DOHH2 (cell line): ENCODE measurements around the gene CCDC126.

Experiments
- H3F3A ChIP-seq: fragments of 200-600 bp; sonication (generic), shearing (Covaris generic); 2 replicates; pipeline ENCODE4 v1.6.0; 2016; ENCODE audit warnings: antibody characterized with exemption, mild to moderate bottlenecking; ENCODE audit not compliant: control insufficient read depth, insufficient read depth
- H3K27ac ChIP-seq: fragments of 200-600 bp; sonication (generic); 2 replicates; pipeline ENCODE4 v1.5.1; 2014; ENCODE audit warnings: low read depth, mild to moderate bottlenecking, low read length, moderate library complexity
- H3K27me3 ChIP-seq: fragments of 200-600 bp; sonication (generic); 2 replicates; pipeline ENCODE4 v1.6.1; 2014; ENCODE audit warnings: mild to moderate bottlenecking, low read length, mixed read lengths; ENCODE audit not compliant: control insufficient read depth
- H3K36me3 ChIP-seq: fragments of 200-600 bp; sonication (generic); 2 replicates; pipeline ENCODE4 v1.6.1; 2014; ENCODE audit warnings: mild to moderate bottlenecking, low read length, moderate library complexity, mixed read lengths; ENCODE audit not compliant: control insufficient read depth
- H3K4me1 ChIP-seq: fragments of 200-600 bp; sonication (generic); 2 replicates; pipeline ENCODE4 v1.6.1; 2014; ENCODE audit warnings: mild to moderate bottlenecking, low read length, mixed read lengths; ENCODE audit not compliant: control insufficient read depth
- H3K4me2 ChIP-seq: fragments of 200-600 bp; sonication (generic); 2 replicates; pipeline ENCODE4 v1.6.0; 2014; ENCODE audit warnings: mild to moderate bottlenecking, low read length, moderate library complexity
- H3K4me3 ChIP-seq: fragments of 200-600 bp; sonication (generic); 2 replicates; pipeline ENCODE4 v1.5.1; 2014; ENCODE audit warnings: mild to moderate bottlenecking, low read length, mixed read lengths
- H3K79me2 ChIP-seq: fragments of 200-600 bp; sonication (generic); 2 replicates; pipeline ENCODE4 v1.6.1; 2014; ENCODE audit warnings: mild to moderate bottlenecking, low read length, mixed read lengths; ENCODE audit not compliant: control insufficient read depth
- H3K9me2 ChIP-seq: fragments of 200-600 bp; sonication (generic); replicated peaks from 2 replicates; pipeline ENCODE4 v1.6.1; 2014; ENCODE audit warnings: mild to moderate bottlenecking, low read length, mixed read lengths; ENCODE audit not compliant: control insufficient read depth
- H3K9me3 ChIP-seq: fragments of 200-600 bp; sonication (generic); 2 replicates; pipeline ENCODE4 v1.6.1; 2014; ENCODE audit warnings: antibody characterized with exemption, low read length, mixed read lengths; ENCODE audit not compliant: control insufficient read depth, insufficient read depth
- H4K20me1 ChIP-seq: fragments of 200-600 bp; sonication (generic); 2 replicates; pipeline ENCODE4 v1.6.0; 2014; ENCODE audit warnings: low read depth, mild to moderate bottlenecking, antibody characterized with exemption, low read length, moderate library complexity; ENCODE audit not compliant: control insufficient read depth, insufficient read depth
- EZH2phosphoT487 ChIP-seq: fragments of 200-600 bp; sonication (generic); IDR thresholded peaks from 2 replicates; pipeline ENCODE4 v1.6.1; 2017; ENCODE audit warnings: borderline replicate concordance, mild to moderate bottlenecking, antibody characterized with exemption, low read length, moderate library complexity, mixed read lengths
- TF ChIP-seq, protein P1 (sequence below): fragments of 200-600 bp; sonication (generic); IDR thresholded peaks from one replicate; pipeline ENCODE4 v1.5.1; 2014; ENCODE audit warnings: antibody characterized with exemption, mild to moderate bottlenecking, low read depth, low read length; ENCODE audit not compliant: poor library complexity, severe bottlenecking

Gene CCDC126

DNA sequence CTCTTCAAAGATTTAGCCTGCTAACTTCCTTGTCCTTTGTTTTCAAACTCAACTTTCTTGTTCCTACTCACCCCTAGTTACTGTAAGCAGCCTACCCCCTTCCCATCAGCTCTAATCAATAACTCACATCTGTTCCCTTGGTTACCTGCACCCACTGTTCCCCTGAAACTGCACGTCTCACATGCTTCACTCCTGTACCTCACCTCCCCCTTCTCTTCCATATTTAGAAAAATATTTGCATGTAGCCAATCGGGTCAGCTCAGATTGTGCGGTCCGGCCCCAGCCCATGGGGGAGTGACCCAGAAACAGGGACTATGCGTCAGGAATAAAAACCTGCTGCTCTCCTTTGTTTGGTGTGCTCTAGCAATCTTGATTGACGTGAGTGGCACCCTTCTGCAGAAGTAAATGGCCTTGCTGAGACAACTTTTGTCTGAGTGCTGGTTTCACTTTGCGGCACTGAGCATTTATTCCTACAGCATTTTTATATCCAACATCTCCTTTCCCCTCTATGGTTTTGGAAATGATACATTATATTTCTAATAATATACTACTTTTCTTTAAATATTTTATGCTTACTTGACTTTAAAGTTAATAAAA is 61.7 kb downstream of the CCDC126 start:
- H3K27me3 ChIP-seq, result no peaks in the 10 kb centered on the region
- no peaks in the 10 kb centered on the region for H3K36me3 ChIP-seq
- no peaks in the 10 kb centered on the region for H3K9me2 ChIP-seq
- no peaks in the 10 kb centered on the region for H3K79me2 ChIP-seq
- no peak overlapping the region for H3K27ac ChIP-seq
- H3K4me2 ChIP-seq, result no peak overlapping the region
- TF ChIP-seq, protein P1, sequence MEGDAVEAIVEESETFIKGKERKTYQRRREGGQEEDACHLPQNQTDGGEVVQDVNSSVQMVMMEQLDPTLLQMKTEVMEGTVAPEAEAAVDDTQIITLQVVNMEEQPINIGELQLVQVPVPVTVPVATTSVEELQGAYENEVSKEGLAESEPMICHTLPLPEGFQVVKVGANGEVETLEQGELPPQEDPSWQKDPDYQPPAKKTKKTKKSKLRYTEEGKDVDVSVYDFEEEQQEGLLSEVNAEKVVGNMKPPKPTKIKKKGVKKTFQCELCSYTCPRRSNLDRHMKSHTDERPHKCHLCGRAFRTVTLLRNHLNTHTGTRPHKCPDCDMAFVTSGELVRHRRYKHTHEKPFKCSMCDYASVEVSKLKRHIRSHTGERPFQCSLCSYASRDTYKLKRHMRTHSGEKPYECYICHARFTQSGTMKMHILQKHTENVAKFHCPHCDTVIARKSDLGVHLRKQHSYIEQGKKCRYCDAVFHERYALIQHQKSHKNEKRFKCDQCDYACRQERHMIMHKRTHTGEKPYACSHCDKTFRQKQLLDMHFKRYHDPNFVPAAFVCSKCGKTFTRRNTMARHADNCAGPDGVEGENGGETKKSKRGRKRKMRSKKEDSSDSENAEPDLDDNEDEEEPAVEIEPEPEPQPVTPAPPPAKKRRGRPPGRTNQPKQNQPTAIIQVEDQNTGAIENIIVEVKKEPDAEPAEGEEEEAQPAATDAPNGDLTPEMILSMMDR, result no peak
- TF ChIP-seq EZH2phosphoT487, result no peak
- H3F3A ChIP-seq, result no peaks in the 10 kb centered on the region
- no peaks in the 10 kb centered on the region for H4K20me1 ChIP-seq
- H3K9me3 ChIP-seq, result peaks cover 9% of the 10 kb centered on the region
- H3K4me3 ChIP-seq, result no peak overlapping the region
- no peaks in the 10 kb centered on the region for H3K4me1 ChIP-seq

DNA sequence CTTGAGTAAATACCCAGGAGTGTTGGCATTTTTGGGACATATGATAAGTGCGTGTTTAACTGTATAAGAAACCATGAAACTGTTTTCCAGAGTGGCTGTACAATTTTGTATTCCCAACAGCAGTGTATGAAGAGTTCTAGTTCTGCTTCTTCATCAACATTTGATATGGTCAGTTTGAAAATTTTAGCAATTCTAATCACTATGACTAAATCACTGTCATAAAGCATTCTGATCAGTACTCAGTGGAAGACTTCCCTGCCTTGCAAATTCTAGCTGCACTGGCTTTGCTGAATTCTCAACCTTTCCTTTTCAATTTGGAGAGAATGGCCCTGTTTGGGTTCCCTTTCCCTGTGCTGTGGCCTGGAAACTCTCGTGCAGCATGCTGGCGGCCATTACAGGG is 64.2 kb downstream of the CCDC126 start:
- H3F3A ChIP-seq, result no peaks in the 10 kb centered on the region
- no peaks in the 10 kb centered on the region for H4K20me1 ChIP-seq
- no peaks in the 10 kb centered on the region for H3K36me3 ChIP-seq
- H3K9me2 ChIP-seq, result no peaks in the 10 kb centered on the region
- no peak overlapping the region for H3K4me2 ChIP-seq
- no peaks in the 10 kb centered on the region for H3K4me1 ChIP-seq
- no peaks in the 10 kb centered on the region for H3K27me3 ChIP-seq
- TF ChIP-seq, protein P1, result no peak
- no peak for TF ChIP-seq EZH2phosphoT487
- no peaks in the 10 kb centered on the region for H3K79me2 ChIP-seq
- H3K4me3 ChIP-seq, result no peak overlapping the region
- peaks cover 6% of the 10 kb centered on the region; the same call in 1 of the 2 replicates for H3K9me3 ChIP-seq
- no peak overlapping the region for H3K27ac ChIP-seq

DNA sequence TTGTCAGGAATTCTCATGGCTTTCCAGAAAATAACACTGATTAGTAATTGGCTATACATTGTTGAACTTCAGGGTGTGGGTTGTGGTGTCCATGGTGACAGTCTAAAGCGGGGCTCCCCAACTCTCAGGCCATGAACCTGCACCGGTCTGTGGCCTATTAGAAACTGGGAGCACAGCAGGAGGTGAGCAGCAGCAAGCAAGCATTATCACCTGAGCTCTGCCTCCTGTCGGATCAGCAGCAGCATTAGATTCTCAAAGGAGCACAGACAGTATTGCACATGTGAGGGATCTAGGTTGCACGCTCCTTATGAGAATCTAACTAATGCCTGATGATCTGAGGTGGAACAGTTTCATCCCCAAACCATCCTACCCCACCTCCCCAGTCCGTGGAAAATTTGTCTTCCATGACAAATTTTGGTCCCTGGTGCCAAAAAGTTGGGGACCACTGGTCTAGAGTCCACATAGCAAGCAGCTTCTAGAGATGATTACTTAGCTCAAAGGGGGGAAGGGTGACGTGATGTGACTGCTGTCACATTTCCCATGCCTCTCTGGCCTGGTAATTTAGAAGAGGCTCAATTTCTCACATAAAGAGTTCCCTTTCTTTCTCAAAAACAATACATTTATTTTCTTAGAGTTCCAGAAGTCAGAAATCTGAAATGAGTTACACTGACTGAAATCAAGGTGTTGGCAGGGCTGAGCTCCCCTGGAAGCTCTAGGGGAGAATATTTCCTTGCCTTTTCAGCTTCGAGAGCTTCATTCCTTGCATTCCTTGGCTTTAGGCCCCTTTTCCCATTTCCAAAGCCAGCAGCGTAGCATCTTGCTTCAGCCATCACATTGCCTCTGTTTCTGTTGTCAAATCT is 65.2 kb downstream of the CCDC126 start:
- Histone ChIP-seq H3K27ac (no peak overlapping the region), H3K79me2 (no peaks in the 10 kb centered on the region), H3F3A (no peaks in the 10 kb centered on the region), H3K4me1 (no peaks in the 10 kb centered on the region), H3K27me3 (no peaks in the 10 kb centered on the region), H3K36me3 (no peaks in the 10 kb centered on the region), H3K9me2 (no peaks in the 10 kb centered on the region), H3K4me3 (no peak overlapping the region), H4K20me1 (no peaks in the 10 kb centered on the region), H3K9me3 (peaks cover 6% of the 10 kb centered on the region; the same call in 1 of the 2 replicates), H3K4me2 (no peak overlapping the region)
- no peak for TF ChIP-seq EZH2phosphoT487
- TF ChIP-seq, protein P1, result no peak
